Brain microvascular endothelial cell (primary cell): Measurements from ENCODE around the gene TOM1L2.

Experiments used
- DNase-seq: peaks from one replicate; pipeline ENCODE4 v3.0.0-alpha.2; 2020
- H3K27ac ChIP-seq: fragments of 250-450 bp; sonication (Bioruptor Pico); 2 replicates; pipeline ENCODE4 v1.5.1; 2020; ENCODE audit warnings: mild to moderate bottlenecking, moderate library complexity
- H3K27me3 ChIP-seq: fragments of 250-450 bp; sonication (Bioruptor Pico); replicated peaks from 2 replicates; pipeline ENCODE4 v1.5.1; 2020; ENCODE audit warnings: mild to moderate bottlenecking
- H3K36me3 ChIP-seq: fragments of 250-450 bp; sonication (Bioruptor Pico); replicated peaks from 2 replicates; pipeline ENCODE4 v1.5.1; 2020; ENCODE audit warnings: mild to moderate bottlenecking
- H3K4me3 ChIP-seq: 2 replicates; pipeline ENCODE4 v1.5.1; 2011; ENCODE audit warnings: low read depth, mild to moderate bottlenecking, control low read depth, low read length, moderate library complexity
- in situ Hi-C: cut with HindIII; loops from 2 replicates; pipeline ENCODE4 v1.10.0; 2017; ENCODE audit warnings: low sequenced_read_pairs, low pct_ligation_motif_present
- TF ChIP-seq, protein P1 (sequence below): IDR thresholded peaks from 2 replicates; pipeline ENCODE4 v1.5.1; 2011; ENCODE audit warnings: low read depth, mild to moderate bottlenecking, moderate library complexity, low read length, control low read depth, inconsistent platforms; ENCODE audit errors: missing control alignments

The TOM1L2 gene

DNA sequence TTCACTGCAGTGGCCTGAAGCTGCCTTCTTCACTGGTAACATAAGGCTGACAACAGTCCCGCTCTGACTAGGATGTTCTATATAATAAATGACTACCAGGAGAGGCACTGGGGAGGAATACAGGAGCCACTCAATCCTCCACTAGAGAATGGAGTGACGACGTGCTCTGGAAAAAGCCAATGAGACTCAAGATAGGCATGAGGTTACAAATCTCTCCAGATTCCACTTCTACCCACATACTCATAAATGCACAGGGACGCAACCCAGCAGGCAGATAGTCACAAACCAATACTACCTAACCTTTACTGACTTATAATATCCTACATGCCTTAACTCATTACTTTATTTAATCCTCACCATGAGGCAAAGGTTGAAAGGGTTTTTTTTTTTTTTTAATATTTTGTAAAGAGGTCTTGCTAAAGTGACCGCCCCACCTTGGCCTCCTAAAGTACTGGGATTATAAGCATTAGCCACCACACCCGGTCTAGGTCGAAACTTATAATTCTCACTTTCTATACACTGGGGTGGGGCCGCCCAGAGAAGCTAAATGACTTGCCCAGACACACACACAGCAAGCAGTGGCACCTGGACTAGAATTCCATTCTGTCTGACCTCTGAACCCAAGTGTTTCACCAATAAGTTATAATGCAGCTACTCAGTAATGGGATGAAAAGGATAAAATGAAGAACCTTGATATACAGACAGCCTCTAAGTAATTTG lies 33.7 kb downstream of the TOM1L2 start:
- H3K4me3 ChIP-seq: no peak overlapping the region
- no peaks in the 10 kb centered on the region for H3K36me3 ChIP-seq
- DNase-seq: no peak
- H3K27me3 ChIP-seq: no peaks in the 10 kb centered on the region
- H3K27ac ChIP-seq: no peak overlapping the region
- TF ChIP-seq, protein P1, sequence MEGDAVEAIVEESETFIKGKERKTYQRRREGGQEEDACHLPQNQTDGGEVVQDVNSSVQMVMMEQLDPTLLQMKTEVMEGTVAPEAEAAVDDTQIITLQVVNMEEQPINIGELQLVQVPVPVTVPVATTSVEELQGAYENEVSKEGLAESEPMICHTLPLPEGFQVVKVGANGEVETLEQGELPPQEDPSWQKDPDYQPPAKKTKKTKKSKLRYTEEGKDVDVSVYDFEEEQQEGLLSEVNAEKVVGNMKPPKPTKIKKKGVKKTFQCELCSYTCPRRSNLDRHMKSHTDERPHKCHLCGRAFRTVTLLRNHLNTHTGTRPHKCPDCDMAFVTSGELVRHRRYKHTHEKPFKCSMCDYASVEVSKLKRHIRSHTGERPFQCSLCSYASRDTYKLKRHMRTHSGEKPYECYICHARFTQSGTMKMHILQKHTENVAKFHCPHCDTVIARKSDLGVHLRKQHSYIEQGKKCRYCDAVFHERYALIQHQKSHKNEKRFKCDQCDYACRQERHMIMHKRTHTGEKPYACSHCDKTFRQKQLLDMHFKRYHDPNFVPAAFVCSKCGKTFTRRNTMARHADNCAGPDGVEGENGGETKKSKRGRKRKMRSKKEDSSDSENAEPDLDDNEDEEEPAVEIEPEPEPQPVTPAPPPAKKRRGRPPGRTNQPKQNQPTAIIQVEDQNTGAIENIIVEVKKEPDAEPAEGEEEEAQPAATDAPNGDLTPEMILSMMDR: no peak
- in situ Hi-C loops: no loop called here

DNA sequence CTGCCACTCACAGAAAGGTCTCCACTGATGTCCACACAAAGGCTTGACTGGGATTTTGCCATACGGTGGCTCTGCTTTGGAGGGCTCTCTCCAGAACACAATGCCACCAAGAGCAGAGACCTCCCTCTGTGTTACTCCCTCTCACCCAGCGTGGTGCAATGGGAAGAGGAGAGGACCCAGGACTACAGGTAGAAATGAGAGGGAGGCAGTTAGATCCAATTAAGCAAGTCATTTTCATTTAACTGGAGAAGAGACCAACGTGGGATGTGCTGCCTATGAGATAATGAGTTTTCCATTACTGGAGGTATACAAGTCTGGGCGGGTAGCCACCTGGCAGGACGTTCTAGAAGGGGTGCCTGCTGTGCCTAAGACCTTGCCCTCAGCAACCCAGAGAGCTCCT lies 34.2 kb downstream of the TOM1L2 start:
- no peak for DNase-seq
- H3K27ac ChIP-seq: no peak overlapping the region
- no peak overlapping the region for H3K4me3 ChIP-seq
- TF ChIP-seq, protein P1: no peak
- H3K36me3 ChIP-seq: no peaks in the 10 kb centered on the region
- in situ Hi-C loops: no loop called here
- H3K27me3 ChIP-seq: no peaks in the 10 kb centered on the region

DNA sequence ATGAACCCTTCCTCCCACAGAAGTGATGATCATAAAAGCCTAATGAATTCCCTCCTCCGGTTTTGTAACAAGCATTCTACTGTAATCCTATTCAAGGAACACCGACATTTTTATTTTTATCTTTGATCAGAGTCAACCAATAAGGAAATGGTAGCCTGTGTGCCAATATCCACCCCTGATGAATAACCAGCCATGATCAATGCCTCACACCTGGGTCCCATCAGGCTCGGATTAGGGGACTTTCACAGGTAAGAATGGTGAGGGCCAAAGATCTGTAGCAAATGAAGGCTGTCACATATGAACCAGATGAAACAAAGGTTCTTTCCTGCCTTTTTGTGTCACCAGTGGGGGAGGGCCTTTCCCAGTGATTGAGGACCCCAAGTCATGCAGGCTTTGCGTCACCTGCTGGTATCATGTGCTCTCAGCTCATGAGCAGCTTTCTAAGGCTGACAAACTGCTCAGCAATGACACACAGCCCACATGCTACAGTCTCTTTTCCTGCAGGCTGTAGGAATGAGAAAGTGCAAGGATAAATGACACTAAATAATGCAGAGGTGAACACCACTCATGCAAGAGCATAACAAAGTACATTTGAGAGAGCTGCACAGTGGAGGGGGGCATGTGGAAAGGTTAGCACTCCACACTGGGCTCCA lies 34.9 kb downstream of the TOM1L2 start:
- Histone ChIP-seq H3K27me3 (no peaks in the 10 kb centered on the region), H3K4me3 (no peak overlapping the region), H3K27ac (no peak overlapping the region), H3K36me3 (no peaks in the 10 kb centered on the region)
- in situ Hi-C loops: no loop called here
- no peak for DNase-seq
- TF ChIP-seq, protein P1: no peak

DNA sequence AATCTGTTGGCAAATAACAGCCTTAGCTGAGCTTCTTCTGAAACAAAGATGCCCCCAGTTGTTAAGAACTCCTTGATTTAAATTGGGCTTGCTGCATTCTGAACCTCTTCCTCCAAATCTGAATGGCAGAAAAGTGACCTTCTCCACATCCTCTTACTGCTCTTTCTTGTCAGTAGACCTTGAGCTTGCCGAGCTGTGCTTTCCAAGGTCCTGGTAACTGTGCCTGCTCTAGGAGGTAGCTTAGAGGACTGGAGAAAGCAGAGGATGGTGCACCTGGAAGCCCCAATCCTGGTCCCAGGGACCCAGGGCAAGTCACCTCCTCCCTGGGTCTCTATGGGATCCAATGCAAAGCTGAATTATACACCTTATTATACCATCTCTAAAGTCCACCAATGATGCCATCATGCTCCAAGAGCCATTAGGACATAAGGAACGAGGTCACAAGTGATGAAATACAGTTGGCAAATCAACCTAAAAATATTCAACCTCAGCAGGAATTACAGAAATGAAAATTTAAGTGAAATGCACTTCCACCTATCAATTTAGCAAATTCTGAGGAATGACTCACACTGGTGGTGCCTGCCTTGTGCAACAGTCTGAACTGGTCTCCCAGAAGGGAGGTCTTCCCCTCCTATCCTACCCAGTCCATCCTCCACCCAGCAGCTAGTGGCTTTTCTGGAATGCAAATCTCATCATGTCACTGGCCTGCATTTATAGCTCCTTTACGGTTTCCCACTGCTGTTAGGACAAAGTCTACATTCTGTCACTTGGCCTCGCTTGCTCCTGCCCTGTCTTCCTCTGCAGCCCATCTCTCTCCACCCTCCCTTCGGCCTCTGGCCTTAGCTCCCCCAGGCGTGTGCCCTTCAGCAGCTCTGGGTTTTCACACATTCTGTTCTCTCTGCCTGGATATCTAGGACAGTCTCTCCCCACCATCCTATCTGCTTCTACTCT lies 36.6 kb downstream of the TOM1L2 start:
- in situ Hi-C loops: no loop called here
- DNase-seq: peak; percentile 86
- TF ChIP-seq, protein P1: no peak
- Histone ChIP-seq H3K4me3 (no peak overlapping the region), H3K27me3 (no peaks in the 10 kb centered on the region), H3K36me3 (no peaks in the 10 kb centered on the region), H3K27ac (peak overlapping the region; percentile 71)

DNA sequence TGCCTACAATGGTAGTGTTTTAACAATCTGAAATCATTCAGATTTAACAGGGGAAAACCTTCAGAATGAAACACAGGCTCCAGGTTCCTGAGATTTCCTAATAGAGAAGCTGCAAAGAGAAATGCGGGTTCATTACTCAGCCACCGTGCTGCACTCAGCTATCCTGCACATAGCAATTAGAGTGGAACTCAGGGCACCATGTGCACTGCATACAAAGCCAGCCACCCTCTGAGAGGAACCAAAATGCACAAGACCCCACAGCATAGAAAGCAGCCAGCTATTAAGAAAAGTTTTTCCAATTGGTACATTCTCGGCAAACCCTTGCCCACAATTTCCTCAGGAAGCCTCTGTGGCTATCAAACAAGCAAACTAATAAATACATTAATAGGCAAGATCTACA lies 37.4 kb downstream of the TOM1L2 start:
- no peaks in the 10 kb centered on the region for H3K27me3 ChIP-seq
- in situ Hi-C loops: no loop called here
- no peak overlapping the region for H3K4me3 ChIP-seq
- DNase-seq: no peak
- no peak overlapping the region for H3K27ac ChIP-seq
- H3K36me3 ChIP-seq: no peaks in the 10 kb centered on the region
- TF ChIP-seq, protein P1: no peak
